GM12878 (cell line): ENCODE measurements around the gene CARF. TPM values are rescaled to one million over a fixed set of nuclear protein-coding genes. Genes with fewer than 3 reads are reported as not detected.

ENCODE experiments used
- ATAC-seq: fragments of 200-7000 bp; cut with Tn5 transposase; 3 replicates; pipeline ENCODE4 v1.9.1; 2020; ENCODE audit warnings: mild to moderate bottlenecking, moderate library complexity
- BruUV-seq: library from RNA; stranded (reverse); fragments of 400-500 nt; replicated peaks from 2 replicates; lab custom pipeline; 2021; lab: Mats Ljungman, UMichigan
- CTCF ChIA-PET: fragments of 300-600 bp; sonication (Branson Sonifier 250); formaldehyde crosslinking; extraction: SDS; loops from one replicate; lab custom pipeline; 2021; ENCODE audit warnings: inconsistent platforms; lab: Yijun Ruan, JAX
- POLR2A ChIA-PET: fragments of 350-600 bp; formaldehyde crosslinking; extraction: SDS; loops from one replicate; lab custom pipeline; 2021; ENCODE audit warnings: inconsistent platforms; lab: Charles Lee
- RAD21 ChIA-PET: fragments of 300-600 bp; sonication (Branson Sonifier 250); formaldehyde crosslinking; loops from one replicate; lab custom pipeline; 2023; ENCODE audit warnings: antibody characterized with exemption; ENCODE audit not compliant: unreplicated experiment; lab: Charles Lee
- SMC1A ChIA-PET: fragments of 300-600 bp; sonication (Branson Sonifier 250); formaldehyde crosslinking; loops from one replicate; lab custom pipeline; 2023; ENCODE audit not compliant: unreplicated experiment, uncharacterized antibody; lab: Charles Lee
- DNase-seq: peaks from one replicate; pipeline ENCODE4 v3.0.0-alpha.2; 2011; ENCODE audit warnings: low read depth, low spot score
- FAIRE-seq: peaks from 3 replicates; lab custom pipeline; 2011; peaks lifted over from hg19 to GRCh38; lab: Jason Lieb, UNC
- H2AFZ ChIP-seq: 2 replicates; pipeline ENCODE4 v1.6.0; 2011; ENCODE audit warnings: low read depth, low read length, control low read depth; ENCODE audit not compliant: control insufficient read depth
- H3K27ac ChIP-seq: 2 replicates; pipeline ENCODE4 v1.5.1; 2011; ENCODE audit warnings: control low read depth; ENCODE audit not compliant: control insufficient read depth, insufficient read depth
- H3K27me3 ChIP-seq, 2 experiments: replicated peaks in 1 of 2; 2 replicates each; pipeline versions ENCODE4 v1.6.0 to v1.6.1; 2011; ENCODE audit warnings: low read length in 1 of 2; ENCODE audit not compliant: control insufficient read depth in 2 of 2, insufficient read depth in 2 of 2
- H3K36me3 ChIP-seq, 2 experiments: 2 replicates each; pipeline ENCODE4 v1.5.1; 2011; ENCODE audit warnings: low read length in 1 of 2; ENCODE audit not compliant: control insufficient read depth in 2 of 2, insufficient read depth in 2 of 2
- H3K4me1 ChIP-seq: 2 replicates; pipeline ENCODE4 v1.6.1; 2011; ENCODE audit warnings: mild to moderate bottlenecking, low read length, moderate library complexity, mixed read lengths; ENCODE audit not compliant: control insufficient read depth, insufficient read depth
- H3K4me2 ChIP-seq: 2 replicates; pipeline ENCODE4 v1.6.0; 2011; ENCODE audit warnings: control low read depth; ENCODE audit not compliant: control insufficient read depth, insufficient read depth
- H3K4me3 ChIP-seq: fragments of 200-600 bp; sonication (generic); 2 replicates; pipeline ENCODE4 v1.5.1; 2016
- H3K79me2 ChIP-seq: 2 replicates; pipeline ENCODE4 v1.6.0; 2011; ENCODE audit warnings: low read length; ENCODE audit not compliant: control insufficient read depth, insufficient read depth
- H3K9ac ChIP-seq: 2 replicates; pipeline ENCODE4 v1.8.0; 2011; ENCODE audit warnings: low read length, control low read depth, mixed read lengths; ENCODE audit not compliant: control insufficient read depth, insufficient read depth
- H3K9me3 ChIP-seq: replicated peaks from 3 replicates; pipeline ENCODE4 v1.5.1; 2011; ENCODE audit warnings: mild to moderate bottlenecking, low read length; ENCODE audit not compliant: control insufficient read depth, insufficient read depth
- H4K20me1 ChIP-seq: 2 replicates; pipeline ENCODE4 v1.6.0; 2011; ENCODE audit not compliant: control insufficient read depth, insufficient read depth
- ASH2L ChIP-seq: fragments of 300-600, 200-600 bp; sonication (generic); IDR thresholded peaks from 2 replicates; pipeline ENCODE4 v1.6.1; 2017; ENCODE audit warnings: low read depth, mild to moderate bottlenecking, borderline replicate concordance
- CHD1 ChIP-seq: IDR thresholded peaks from 2 replicates; pipeline ENCODE4 v1.6.1; 2012; ENCODE audit warnings: low read depth, low read length, improper control_type of control experiment
- CHD2 ChIP-seq: IDR thresholded peaks from 2 replicates; pipeline ENCODE4 v1.6.1; 2011; ENCODE audit warnings: low read depth, low read length, improper control_type of control experiment, borderline replicate concordance
- CUX1 ChIP-seq: IDR thresholded peaks from 2 replicates; pipeline ENCODE4 v1.6.1; 2012; ENCODE audit warnings: improper control_type of control experiment, low read depth, low read length; ENCODE audit not compliant: insufficient replicate concordance
- E2F4 ChIP-seq: IDR thresholded peaks from 2 replicates; pipeline ENCODE4 v1.6.1; 2012; ENCODE audit warnings: low read depth, low read length, improper control_type of control experiment
- KDM1A ChIP-seq: fragments of 200-600 bp; sonication (generic); IDR thresholded peaks from 2 replicates; pipeline ENCODE4 v1.6.1; 2016; ENCODE audit warnings: borderline replicate concordance
- MTA3 ChIP-seq: IDR thresholded peaks from 2 replicates; pipeline ENCODE4 v1.6.1; 2012; ENCODE audit warnings: low read length, inconsistent platforms, borderline replicate concordance
- MYB ChIP-seq: fragments of 150-350 bp; IDR thresholded peaks from 2 replicates; pipeline ENCODE4 v1.6.1; 2014; ENCODE audit warnings: mild to moderate bottlenecking, low read depth, low read length, borderline replicate concordance
- NR2F1 ChIP-seq: fragments of 450-650 bp; conservative IDR thresholded peaks from 2 replicates; pipeline ENCODE4 v1.6.1; 2017; ENCODE audit warnings: mild to moderate bottlenecking
- RB1 ChIP-seq: fragments of 450-650 bp; formaldehyde crosslinking; IDR thresholded peaks from 2 replicates; pipeline ENCODE4 v1.6.1; 2017; ENCODE audit warnings: mild to moderate bottlenecking, borderline replicate concordance
- RBBP5 ChIP-seq: fragments of 200-600 bp; sonication (generic); conservative IDR thresholded peaks from 2 replicates; pipeline ENCODE4 v1.6.1; 2016
- SIX5 ChIP-seq: IDR thresholded peaks from 2 replicates; pipeline ENCODE4 v1.6.1; 2011; ENCODE audit warnings: mild to moderate bottlenecking, low read depth, low read length, moderate library complexity; ENCODE audit not compliant: severe bottlenecking
- SKIL ChIP-seq: fragments of 450-650 bp; IDR thresholded peaks from 2 replicates; pipeline ENCODE4 v1.6.1; 2017; ENCODE audit warnings: mild to moderate bottlenecking, low read depth, inconsistent platforms; ENCODE audit not compliant: poor library complexity, severe bottlenecking
- STAT1 ChIP-seq: fragments of 450-650 bp; conservative IDR thresholded peaks from 2 replicates; pipeline ENCODE4 v1.6.1; 2014; ENCODE audit warnings: antibody characterized with exemption, mild to moderate bottlenecking
- TCF12 ChIP-seq: IDR thresholded peaks from 2 replicates; pipeline ENCODE4 v1.6.1; 2011; ENCODE audit warnings: low read depth, mild to moderate bottlenecking, low read length
- ZNF217 ChIP-seq: fragments of 450-650 bp; IDR thresholded peaks from 2 replicates; pipeline ENCODE4 v1.6.1; 2017; ENCODE audit warnings: antibody characterized with exemption, mild to moderate bottlenecking
- ZZZ3 ChIP-seq: IDR thresholded peaks from 2 replicates; pipeline ENCODE4 v1.6.1; 2011; ENCODE audit warnings: low read depth; ENCODE audit not compliant: control insufficient read depth, insufficient read length
- WGBS: methylation state at CpG from one replicate; pipeline ENCODE4 v1.1.6; 2016; ENCODE audit warnings: low lambda C conversion rate; ENCODE audit not compliant: insufficient replicate concordance, insufficient coverage; ENCODE audit errors: missing lambda C conversion rate; 5-methylcytosine and 5-hydroxymethylcytosine counted together
- in situ Hi-C: fragments of 300-500 bp; cut with MboI; formaldehyde crosslinking; loops from 9 replicates; pipeline ENCODE4 v1.14.3; 2018; ENCODE audit warnings: mixed read lengths
- intact Hi-C: fragments of 100-400 bp; cut with micrococcal nuclease; formaldehyde crosslinking; loops from one replicate; pipeline ENCODE4 v1.14.2; 2022; ENCODE audit not compliant: unreplicated experiment
- polyA plus RNA-seq, 11 experiments: library from polyadenylated mRNA; depleted of rRNA in 4 of 11; unstranded in 6 of 11; stranded (reverse) in 5 of 11; fragments of >200 nt; fragmentation: Nextera tagmentation in 4 of 11; fragmentation: Illumina TruSeq in 1 of 11; extraction: Ambion mirVana in 4 of 11; extraction: Trizol in 1 of 11; gene quantifications; 1 replicate in 1 of 11; 2 replicates in 10 of 11; pipeline versions ENCODE4 v1.2.1 to v1.2.3, GENCODE V29; 2011 to 2016; ENCODE audit warnings: inconsistent platforms in 2 of 11, missing spikeins in 2 of 11, low read depth in 1 of 11
- total RNA-seq, 4 experiments: library from RNA; depleted of rRNA in 3 of 4; stranded (reverse); fragments of >200 nt in 3 of 4; fragmentation: Illumina TruSeq in 1 of 4; extraction: Trizol in 1 of 4; gene quantifications; 2 replicates each; pipeline versions ENCODE4 v1.2.1 to v1.2.3, GENCODE V29; 2013 to 2021

CARF gene
- total and polyA plus RNA-seq, 10 of the 15 experiments (the other 5 are each of a cell fraction or from before 2014, with no cell fraction given) = 1.8 to 11.5 (median 6.9) TPM

GRCh38 chr2:202883987-202884675 lies 27.9 kb upstream of the CARF start:
- no peaks in the 10 kb centered on the region for H4K20me1 ChIP-seq
- peak; percentile 65 for FAIRE-seq
- H3K4me3 ChIP-seq = no peak overlapping the region
- intact Hi-C loops = no loop called here
- no peaks in the 10 kb centered on the region for H3K9me3 ChIP-seq
- ChIA-PET POLR2A (no interaction called here), SMC1A (no interaction called here), CTCF (no interaction called here), RAD21 (no interaction called here)
- no peaks in the 10 kb centered on the region for H3K4me1 ChIP-seq
- BruUV-seq = no TSS peak
- no peak overlapping the region for H2AFZ ChIP-seq
- no peak overlapping the region for H3K4me2 ChIP-seq
- ATAC-seq = no peak
- in situ Hi-C loops = no loop called here
- no peak overlapping the region for H3K9ac ChIP-seq
- DNase-seq = no peak
- no peak overlapping the region for H3K27ac ChIP-seq
- 99% methylated on average over 5 of the region's 5 CpGs for WGBS
- peaks cover 5 to 11% of the 10 kb centered on the region in 2 experiments for H3K36me3 ChIP-seq
- H3K79me2 ChIP-seq = no peaks in the 10 kb centered on the region
- H3K27me3 ChIP-seq = no peaks in the 10 kb centered on the region
- TF ChIP-seq E2F4 = no peak
- TF ChIP-seq MYB = no peak
- no peak for TF ChIP-seq ZZZ3
- TF ChIP-seq MTA3 = no peak
- TF ChIP-seq NR2F1 = no peak
- TF ChIP-seq ZNF217 = no peak
- no peak for TF ChIP-seq CUX1
- no peak for TF ChIP-seq CHD2
- no peak for TF ChIP-seq SKIL
- TF ChIP-seq STAT1 = no peak
- no peak for TF ChIP-seq RBBP5
- no peak for TF ChIP-seq TCF12
- no peak for TF ChIP-seq SIX5
- TF ChIP-seq CHD1 = no peak
- no peak for TF ChIP-seq RB1
- no peak for TF ChIP-seq ASH2L
- TF ChIP-seq KDM1A = no peak
